Fibroblast of lung (primary cell): ENCODE measurements around the gene TNKS2.

Source experiments
- EZH2 ChIP-seq: IDR thresholded peaks from 2 replicates; pipeline ENCODE4 v1.5.1; 2012; ENCODE audit warnings: low read length, control low read depth, mild to moderate bottlenecking; ENCODE audit errors: missing control alignments
- TF ChIP-seq, protein P1 (sequence below), 2 donors: IDR thresholded peaks in 1 of 2; conservative IDR thresholded peaks in 1 of 2; 1 replicate in 1 of 2; 2 replicates in 1 of 2; pipeline ENCODE4 v1.5.1; 2011 to 2012; ENCODE audit warnings: low read length in 2 of 2, control low read depth in 1 of 2, inconsistent platforms in 1 of 2, low read depth in 1 of 2, mild to moderate bottlenecking in 1 of 2

DNA sequence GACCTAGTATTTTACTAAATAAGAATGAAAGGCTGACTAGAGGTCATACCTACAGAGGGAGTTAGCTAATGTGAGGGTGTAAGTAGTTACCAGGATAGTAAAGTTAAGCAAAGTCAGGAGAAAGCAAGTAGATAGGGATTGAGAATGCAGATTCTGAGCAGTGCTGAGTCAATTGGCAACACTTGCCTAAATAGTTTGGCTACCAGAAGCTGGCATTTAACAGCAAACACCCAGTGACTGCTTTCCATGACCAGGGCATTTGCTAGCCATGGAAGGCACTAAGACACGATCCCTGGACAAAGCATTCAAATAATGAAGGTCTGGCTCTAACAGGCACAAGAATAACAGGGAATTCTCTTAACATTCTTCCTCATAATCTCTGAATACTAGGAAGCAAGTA is 25.9 kb downstream of the TNKS2 start:
- TF ChIP-seq, protein P1, sequence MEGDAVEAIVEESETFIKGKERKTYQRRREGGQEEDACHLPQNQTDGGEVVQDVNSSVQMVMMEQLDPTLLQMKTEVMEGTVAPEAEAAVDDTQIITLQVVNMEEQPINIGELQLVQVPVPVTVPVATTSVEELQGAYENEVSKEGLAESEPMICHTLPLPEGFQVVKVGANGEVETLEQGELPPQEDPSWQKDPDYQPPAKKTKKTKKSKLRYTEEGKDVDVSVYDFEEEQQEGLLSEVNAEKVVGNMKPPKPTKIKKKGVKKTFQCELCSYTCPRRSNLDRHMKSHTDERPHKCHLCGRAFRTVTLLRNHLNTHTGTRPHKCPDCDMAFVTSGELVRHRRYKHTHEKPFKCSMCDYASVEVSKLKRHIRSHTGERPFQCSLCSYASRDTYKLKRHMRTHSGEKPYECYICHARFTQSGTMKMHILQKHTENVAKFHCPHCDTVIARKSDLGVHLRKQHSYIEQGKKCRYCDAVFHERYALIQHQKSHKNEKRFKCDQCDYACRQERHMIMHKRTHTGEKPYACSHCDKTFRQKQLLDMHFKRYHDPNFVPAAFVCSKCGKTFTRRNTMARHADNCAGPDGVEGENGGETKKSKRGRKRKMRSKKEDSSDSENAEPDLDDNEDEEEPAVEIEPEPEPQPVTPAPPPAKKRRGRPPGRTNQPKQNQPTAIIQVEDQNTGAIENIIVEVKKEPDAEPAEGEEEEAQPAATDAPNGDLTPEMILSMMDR (conservative IDR thresholded peaks at IDR 0.05 in 1 of 2, IDR thresholded peaks at IDR 0.05 in 1 of 2; ENCODE audit: low read depth in 1 of 2, low read length in 2 of 2), result no peak
- TF ChIP-seq EZH2, result no peak
